ENCODE measurements around the gene CSNK1D.

- TF ChIP-seq CTCF (IDR thresholded peaks at IDR 0.05; ENCODE audit: low read depth, low read length) = no peak
- TF ChIP-seq EZH2phosphoT487 (IDR thresholded peaks at IDR 0.05; ENCODE audit: low read depth) = no peak
Measured at GRCh38 chr17:82246040-82246364, 27.5 kb downstream of the CSNK1D start.
